OCI-LY7 (cell line): ENCODE measurements around the gene CTSH. TPM values are rescaled to one million over a fixed set of nuclear protein-coding genes. Genes with fewer than 3 reads are reported as not detected.

Experiments
- BruUV-seq: library from RNA; stranded (reverse); fragments of 400-500 nt; replicated peaks from 2 replicates; lab custom pipeline; 2021; lab: Mats Ljungman, UMichigan
- CTCF ChIA-PET: fragments of 300-600 bp; sonication (Branson Sonifier 250); formaldehyde crosslinking; loops from one replicate; lab custom pipeline; 2022; ENCODE audit warnings: antibody characterized with exemption; ENCODE audit not compliant: unreplicated experiment; lab: Charles Lee
- POLR2A ChIA-PET: fragments of 300-600 bp; sonication (Branson Sonifier 250); formaldehyde crosslinking; loops from one replicate; lab custom pipeline; 2022; ENCODE audit warnings: antibody characterized with exemption; lab: Charles Lee
- DNase-seq: peaks from one replicate; pipeline ENCODE4 v3.0.0-alpha.2; 2015; ENCODE audit warnings: low spot score
- H2AFZ ChIP-seq: fragments of 200-600 bp; sonication (generic), shearing (Covaris generic); 2 replicates; pipeline ENCODE4 v1.6.1; 2014; ENCODE audit warnings: mild to moderate bottlenecking, antibody characterized with exemption, low read length, moderate library complexity
- H3K27ac ChIP-seq: fragments of 200-600 bp; sonication (generic); 2 replicates; pipeline ENCODE4 v1.5.1; 2014; ENCODE audit warnings: mixed run types, low read depth, mild to moderate bottlenecking, moderate library complexity, low read length, inconsistent platforms; ENCODE audit not compliant: poor library complexity, severe bottlenecking
- H3K36me3 ChIP-seq: fragments of 200-600 bp; sonication (generic); 2 replicates; pipeline ENCODE4 v1.6.1; 2014; ENCODE audit warnings: mild to moderate bottlenecking, antibody characterized with exemption, low read length, moderate library complexity, mixed read lengths; ENCODE audit not compliant: insufficient read depth
- H3K4me1 ChIP-seq: fragments of 200-600 bp; sonication (generic); 2 replicates; pipeline ENCODE4 v1.5.1; 2014; ENCODE audit warnings: mild to moderate bottlenecking, low read length; ENCODE audit not compliant: insufficient read depth, poor library complexity, severe bottlenecking
- H3K4me2 ChIP-seq: fragments of 200-600 bp; sonication (generic); 2 replicates; pipeline ENCODE4 v1.6.1; 2014; ENCODE audit warnings: mild to moderate bottlenecking, low read length
- H3K4me3 ChIP-seq: fragments of 200-600 bp; sonication (generic); 2 replicates; pipeline ENCODE4 v1.5.1; 2014; ENCODE audit warnings: mild to moderate bottlenecking, low read depth, low read length; ENCODE audit not compliant: poor library complexity, severe bottlenecking
- H3K79me2 ChIP-seq: fragments of 200-600 bp; sonication (generic); 2 replicates; pipeline ENCODE4 v1.6.1; 2016; ENCODE audit warnings: low read depth, mild to moderate bottlenecking, low read length, moderate library complexity, mixed read lengths; ENCODE audit not compliant: insufficient read depth
- H3K9me2 ChIP-seq: fragments of 200-600 bp; sonication (generic); 2 replicates; pipeline ENCODE4 v1.6.1; 2016; ENCODE audit warnings: mild to moderate bottlenecking, low read length, mixed read lengths; ENCODE audit not compliant: insufficient read depth
- H3K9me3 ChIP-seq: fragments of 200-600 bp; sonication (generic); 2 replicates; pipeline ENCODE4 v1.6.1; 2014; ENCODE audit warnings: mild to moderate bottlenecking, mixed run types, low read length, mixed read lengths
- H4K20me1 ChIP-seq: fragments of 200-600 bp; sonication (generic); 2 replicates; pipeline ENCODE4 v1.6.1; 2014; ENCODE audit warnings: mild to moderate bottlenecking, antibody characterized with exemption, low read length, moderate library complexity, mixed read lengths; ENCODE audit not compliant: insufficient read depth
- CTCF ChIP-seq: fragments of 200-600 bp; sonication (generic); conservative IDR thresholded peaks from 2 replicates; pipeline ENCODE4 v1.5.1; 2014; ENCODE audit warnings: mild to moderate bottlenecking, antibody characterized with exemption, low read length, moderate library complexity, mixed read lengths
- EZH2phosphoT487 ChIP-seq: fragments of 200-600 bp; sonication (generic); IDR thresholded peaks from 2 replicates; pipeline ENCODE4 v1.6.1; 2018; ENCODE audit warnings: low read depth, borderline replicate concordance, mild to moderate bottlenecking, mixed run types, antibody characterized with exemption, low read length, moderate library complexity, mixed read lengths
- intact Hi-C: fragments of 100-400 bp; cut with micrococcal nuclease; formaldehyde crosslinking; loops from one replicate; pipeline ENCODE4 v1.10.0; 2022; ENCODE audit not compliant: unreplicated experiment
- total RNA-seq, 2 experiments: library from RNA; depleted of rRNA in 1 of 2; stranded (reverse); fragments of >200 nt in 1 of 2; shearing (Covaris generic) in 1 of 2; gene quantifications; 2 replicates each; pipeline ENCODE4 v1.2.3, GENCODE V29; 2014 to 2022

The CTSH gene
- total RNA-seq, 2 experiments from 2014 or later = 21.5 to 26.9 TPM

GRCh38 chr15:78932258-78932808, 12.5 kb downstream of the CTSH start:
- H3K4me3 ChIP-seq = no peak overlapping the region
- no peaks in the 10 kb centered on the region for H3K9me3 ChIP-seq
- intact Hi-C loops = no loop called here
- no peak overlapping the region for H2AFZ ChIP-seq
- BruUV-seq = no TSS peak
- H3K9me2 ChIP-seq = no peaks in the 10 kb centered on the region
- POLR2A ChIA-PET = no interaction called here
- no peaks in the 10 kb centered on the region for H4K20me1 ChIP-seq
- TF ChIP-seq EZH2phosphoT487 = no peak
- TF ChIP-seq CTCF = no peak
- no peak overlapping the region for H3K27ac ChIP-seq
- no peaks in the 10 kb centered on the region for H3K36me3 ChIP-seq
- no peaks in the 10 kb centered on the region for H3K4me1 ChIP-seq
- DNase-seq = no peak
- H3K4me2 ChIP-seq = no peak overlapping the region
- CTCF ChIA-PET = no interaction called here
- no peaks in the 10 kb centered on the region for H3K79me2 ChIP-seq

- H2AFZ ChIP-seq = no peak overlapping the region
- no peaks in the 10 kb centered on the region for H3K9me2 ChIP-seq
- H3K4me2 ChIP-seq = no peak overlapping the region
- TF ChIP-seq CTCF (no peak), EZH2phosphoT487 (no peak)
- H3K9me3 ChIP-seq = no peaks in the 10 kb centered on the region
- peaks cover 4% of the 10 kb centered on the region; the same call in 1 of the 2 replicates for H3K36me3 ChIP-seq
- POLR2A ChIA-PET = no interaction called here
- H4K20me1 ChIP-seq = no peaks in the 10 kb centered on the region
- no peaks in the 10 kb centered on the region for H3K79me2 ChIP-seq
- H3K27ac ChIP-seq = no peak overlapping the region
- H3K4me3 ChIP-seq = no peak overlapping the region
- intact Hi-C loops = no loop called here
- BruUV-seq = no TSS peak
- DNase-seq = no peak
- CTCF ChIA-PET = no interaction called here
- H3K4me1 ChIP-seq = no peaks in the 10 kb centered on the region
Observed at GRCh38 chr15:78931439-78932257, 13.2 kb downstream of the CTSH start.
